Measurements from ENCODE around the gene NIBAN1. TPM values are rescaled to one million over a fixed set of nuclear protein-coding genes. Genes with fewer than 3 reads are reported as not detected.
"Not testable (repeated sequence)": the region's sequence is repeated elsewhere in the genome, so short reads cannot be mapped to it uniquely, and the experiment has no call there.

Gene NIBAN1
- total and polyA plus RNA-seq, 2 donors = 14.3 to 21.4 TPM

DNA sequence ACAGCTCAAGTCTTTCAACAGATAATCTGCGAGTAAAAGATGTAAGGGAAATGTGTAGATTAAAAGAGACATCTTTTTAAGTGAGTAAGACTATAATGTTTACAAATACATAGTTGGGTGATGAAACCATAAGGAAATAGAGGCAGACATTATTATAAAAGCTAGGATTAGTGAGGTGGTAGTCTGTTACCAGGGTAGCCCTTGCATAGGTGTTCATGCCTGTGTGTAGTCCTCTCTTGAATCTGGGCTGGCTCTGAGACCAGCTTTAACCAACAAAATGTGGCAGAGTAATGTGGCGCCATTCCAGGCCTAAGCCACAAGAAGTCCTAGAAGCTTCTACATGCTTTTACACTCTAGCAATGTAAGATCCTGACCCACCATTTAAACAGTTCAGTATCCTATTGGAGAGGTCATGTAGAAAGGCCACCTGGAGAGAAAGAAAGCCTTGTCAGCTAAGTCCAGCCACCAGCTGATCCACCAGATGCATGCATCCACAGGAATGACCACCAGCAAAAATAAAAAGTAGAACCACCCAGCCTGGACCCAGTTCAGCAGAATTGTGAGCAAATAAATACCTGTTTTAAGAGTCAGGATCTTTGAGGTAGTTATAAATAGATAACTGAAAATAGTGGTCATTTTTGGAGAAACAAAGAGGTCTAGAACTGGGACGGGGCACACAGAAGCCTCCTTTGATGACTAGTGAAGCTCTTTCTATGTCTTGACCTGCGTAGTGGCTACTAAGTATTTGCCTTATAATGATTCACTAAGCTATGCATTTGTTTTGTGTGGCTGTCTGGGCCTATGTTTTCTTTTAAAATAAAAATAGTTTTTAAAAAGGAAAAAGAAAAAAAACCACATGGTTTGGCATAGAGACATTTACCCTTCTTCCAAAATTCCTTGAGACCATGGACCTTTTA, 8.1 kb downstream of the NIBAN1 start:
- H3K27ac ChIP-seq (ENCODE audit: low read depth in 1 of 2, low read length in 1 of 2) = no peak overlapping the region
- no peak for DNase-seq (ENCODE audit: low read depth in 6 of 9, low spot score in 9 of 9)
- no peaks in the 10 kb centered on the region for H3K27me3 ChIP-seq (ENCODE audit: control insufficient read depth in 2 of 2, insufficient read depth in 1 of 2, low read length in 1 of 2)
- peaks cover 0 to 3% of the 10 kb centered on the region in 2 donors for H3K36me3 ChIP-seq (ENCODE audit: control insufficient read depth in 2 of 2, insufficient read depth in 2 of 2, low read length in 1 of 2)
- H3K9me3 ChIP-seq (ENCODE audit: control insufficient read depth in 2 of 2, insufficient read depth in 1 of 2, low read length in 1 of 2) = no peaks in the 10 kb centered on the region
- no peak overlapping the region for H3K4me3 ChIP-seq (ENCODE audit: low read length in 2 of 2)
- 85% methylated on average over 4 of the region's 4 CpGs for WGBS
- H3K4me1 ChIP-seq (ENCODE audit: control insufficient read depth in 2 of 2, insufficient read depth in 2 of 2, low read length in 2 of 2) = no peaks in the 10 kb centered on the region

- Histone ChIP-seq H3K27ac (ENCODE audit: low read depth in 1 of 2, low read length in 1 of 2) (no peak overlapping the region), H3K27me3 (ENCODE audit: control insufficient read depth in 2 of 2, insufficient read depth in 1 of 2, low read length in 1 of 2) (no peaks in the 10 kb centered on the region), H3K9me3 (ENCODE audit: control insufficient read depth in 2 of 2, insufficient read depth in 1 of 2, low read length in 1 of 2) (no peaks in the 10 kb centered on the region), H3K4me1 (ENCODE audit: control insufficient read depth in 2 of 2, insufficient read depth in 2 of 2, low read length in 2 of 2) (no peaks in the 10 kb centered on the region), H3K36me3 (ENCODE audit: control insufficient read depth in 2 of 2, insufficient read depth in 2 of 2, low read length in 1 of 2) (peaks cover 0 to 3% of the 10 kb centered on the region in 2 donors), H3K4me3 (ENCODE audit: low read length in 2 of 2) (no peak overlapping the region)
- WGBS = 98% methylated on average over 8 of the region's 8 CpGs
- no peak for DNase-seq (ENCODE audit: low read depth in 6 of 9, low spot score in 9 of 9)
Observed at GRCh38 chr1:184965439-184965838, 8.9 kb downstream of the NIBAN1 start.

GRCh38 chr1:184959626-184960025, 14.7 kb downstream of the NIBAN1 start:
- no peaks in the 10 kb centered on the region for H3K9me3 ChIP-seq (ENCODE audit: control insufficient read depth in 2 of 2, insufficient read depth in 1 of 2, low read length in 1 of 2)
- no peak for DNase-seq (ENCODE audit: low read depth in 6 of 9, low spot score in 9 of 9)
- H3K36me3 ChIP-seq (ENCODE audit: control insufficient read depth in 2 of 2, insufficient read depth in 2 of 2, low read length in 1 of 2) = peaks cover 0 to 3% of the 10 kb centered on the region in 2 donors
- H3K4me1 ChIP-seq (ENCODE audit: control insufficient read depth in 2 of 2, insufficient read depth in 2 of 2, low read length in 2 of 2) = no peaks in the 10 kb centered on the region
- no peak overlapping the region for H3K4me3 ChIP-seq (ENCODE audit: low read length in 2 of 2)
- WGBS = 96% methylated on average over 1 of the region's 1 CpG
- no peak overlapping the region for H3K27ac ChIP-seq (ENCODE audit: low read depth in 1 of 2, low read length in 1 of 2)
- H3K27me3 ChIP-seq (ENCODE audit: control insufficient read depth in 2 of 2, insufficient read depth in 1 of 2, low read length in 1 of 2) = no peaks in the 10 kb centered on the region

DNA sequence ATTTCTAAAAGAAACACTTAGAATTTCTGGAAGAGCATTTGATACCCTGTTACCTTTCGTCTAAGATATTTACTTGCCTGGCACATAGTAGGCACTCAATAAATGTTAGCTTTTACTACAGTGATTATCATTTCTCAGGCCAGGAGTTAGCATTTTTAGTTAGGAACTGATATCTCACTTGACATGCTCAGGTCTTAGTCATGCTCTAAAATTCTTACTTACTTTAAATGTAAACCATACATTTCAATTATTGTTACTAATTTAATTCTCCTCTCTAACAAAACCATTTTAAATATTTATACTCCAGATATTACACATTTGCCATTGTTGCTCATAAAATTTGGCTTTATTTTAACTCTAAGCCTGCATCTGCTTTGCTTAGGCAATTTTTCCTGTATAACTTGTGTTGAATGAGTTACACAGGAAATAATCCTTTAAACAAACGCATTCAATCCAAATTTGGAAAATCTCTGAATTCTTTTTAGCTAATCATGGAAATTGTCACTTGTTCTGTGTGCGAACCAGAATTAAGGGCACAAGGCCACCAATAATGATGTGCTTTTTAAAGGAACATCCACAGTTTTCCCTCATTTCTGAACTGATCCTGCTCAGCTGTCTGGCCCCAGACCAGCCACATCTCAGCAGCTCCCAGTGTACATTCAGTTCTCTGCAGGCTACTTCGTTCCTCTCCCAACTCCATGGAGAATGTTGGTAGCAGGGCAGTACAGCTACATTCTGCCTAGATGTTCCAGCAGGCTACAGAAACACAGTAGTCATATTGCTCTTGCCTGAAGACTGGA, 15.6 kb downstream of the NIBAN1 start:
- DNase-seq (ENCODE audit: low read depth in 6 of 9, low spot score in 9 of 9) = no peak
- 95% methylated on average over 4 of the region's 4 CpGs for WGBS
- H3K9me3 ChIP-seq (ENCODE audit: control insufficient read depth in 2 of 2, insufficient read depth in 1 of 2, low read length in 1 of 2) = no peaks in the 10 kb centered on the region
- no peak overlapping the region for H3K4me3 ChIP-seq (ENCODE audit: low read length in 2 of 2)
- no peaks in the 10 kb centered on the region for H3K4me1 ChIP-seq (ENCODE audit: control insufficient read depth in 2 of 2, insufficient read depth in 2 of 2, low read length in 2 of 2)
- no peaks in the 10 kb centered on the region for H3K27me3 ChIP-seq (ENCODE audit: control insufficient read depth in 2 of 2, insufficient read depth in 1 of 2, low read length in 1 of 2)
- H3K36me3 ChIP-seq (ENCODE audit: control insufficient read depth in 2 of 2, insufficient read depth in 2 of 2, low read length in 1 of 2) = no peaks in the 10 kb centered on the region
- no peak overlapping the region for H3K27ac ChIP-seq (ENCODE audit: low read depth in 1 of 2, low read length in 1 of 2)

- H3K9me3 ChIP-seq (ENCODE audit: control insufficient read depth in 2 of 2, insufficient read depth in 1 of 2, low read length in 1 of 2); H3K27ac ChIP-seq (ENCODE audit: low read depth in 1 of 2, low read length in 1 of 2); DNase-seq (ENCODE audit: low read depth in 6 of 9, low spot score in 9 of 9); H3K27me3 ChIP-seq (ENCODE audit: control insufficient read depth in 2 of 2, insufficient read depth in 1 of 2, low read length in 1 of 2); H3K4me1 ChIP-seq (ENCODE audit: control insufficient read depth in 2 of 2, insufficient read depth in 2 of 2, low read length in 2 of 2); H3K4me3 ChIP-seq (ENCODE audit: low read length in 2 of 2); H3K36me3 ChIP-seq (ENCODE audit: control insufficient read depth in 2 of 2, insufficient read depth in 2 of 2, low read length in 1 of 2): not testable (repeated sequence)
- WGBS = over 99% methylated on average over 2 of the region's 2 CpGs
Observed at GRCh38 chr1:184957901-184958300, 16.4 kb downstream of the NIBAN1 start.

DNA sequence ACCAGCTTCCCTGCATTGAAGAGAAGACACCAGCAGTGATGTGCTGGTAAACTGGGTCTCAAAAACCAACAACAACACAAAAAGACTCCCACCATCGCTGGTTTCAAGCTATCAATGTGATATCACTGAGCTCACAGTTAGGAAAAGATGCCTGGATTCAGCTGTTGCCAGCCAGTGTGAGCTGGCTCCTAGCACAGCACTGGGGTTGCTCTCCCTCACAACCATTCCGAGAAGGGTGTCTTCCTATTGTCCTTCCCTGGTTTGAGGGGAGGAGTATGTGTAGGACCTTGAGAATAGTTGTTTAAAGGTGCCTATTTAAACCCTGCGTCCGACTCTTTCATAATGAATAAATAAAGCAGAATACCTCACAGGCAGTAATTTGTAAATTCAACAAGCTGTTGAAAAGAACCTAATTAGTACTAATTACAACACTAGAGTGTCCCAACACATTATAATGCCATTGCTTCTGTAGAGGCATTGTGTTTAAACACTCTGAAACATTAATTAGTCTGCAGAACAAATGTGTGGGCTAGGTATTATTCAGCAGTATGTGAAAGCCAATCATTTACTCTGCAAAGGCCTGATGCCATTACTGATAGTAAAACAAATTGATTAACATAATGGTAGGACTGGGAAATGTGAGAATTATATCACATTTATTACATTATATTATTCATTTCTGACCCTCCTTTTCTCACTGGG, 17.2 kb downstream of the NIBAN1 start:
- H3K9me3 ChIP-seq (ENCODE audit: control insufficient read depth in 2 of 2, insufficient read depth in 1 of 2, low read length in 1 of 2) = no peaks in the 10 kb centered on the region
- no peak overlapping the region for H3K4me3 ChIP-seq (ENCODE audit: low read length in 2 of 2)
- H3K27me3 ChIP-seq (ENCODE audit: control insufficient read depth in 2 of 2, insufficient read depth in 1 of 2, low read length in 1 of 2) = no peaks in the 10 kb centered on the region
- no peaks in the 10 kb centered on the region for H3K4me1 ChIP-seq (ENCODE audit: control insufficient read depth in 2 of 2, insufficient read depth in 2 of 2, low read length in 2 of 2)
- H3K36me3 ChIP-seq (ENCODE audit: control insufficient read depth in 2 of 2, insufficient read depth in 2 of 2, low read length in 1 of 2) = no peaks in the 10 kb centered on the region
- H3K27ac ChIP-seq (ENCODE audit: low read depth in 1 of 2, low read length in 1 of 2) = no peak overlapping the region
- no peak for DNase-seq (ENCODE audit: low read depth in 6 of 9, low spot score in 9 of 9)
- WGBS = 98% methylated on average over 4 of the region's 4 CpGs

- Histone ChIP-seq H3K36me3 (ENCODE audit: control insufficient read depth in 2 of 2, insufficient read depth in 2 of 2, low read length in 1 of 2) (no peaks in the 10 kb centered on the region), H3K27ac (ENCODE audit: low read depth in 1 of 2, low read length in 1 of 2) (no peak overlapping the region), H3K4me1 (ENCODE audit: control insufficient read depth in 2 of 2, insufficient read depth in 2 of 2, low read length in 2 of 2) (no peaks in the 10 kb centered on the region), H3K4me3 (ENCODE audit: low read length in 2 of 2) (no peak overlapping the region), H3K27me3 (ENCODE audit: control insufficient read depth in 2 of 2, insufficient read depth in 1 of 2, low read length in 1 of 2) (no peaks in the 10 kb centered on the region), H3K9me3 (ENCODE audit: control insufficient read depth in 2 of 2, insufficient read depth in 1 of 2, low read length in 1 of 2) (no peaks in the 10 kb centered on the region)
- 91% methylated on average over 4 of the region's 4 CpGs for WGBS
- no peak for DNase-seq (ENCODE audit: low read depth in 6 of 9, low spot score in 9 of 9)
Observed at GRCh38 chr1:184954232-184954995, 19.9 kb downstream of the NIBAN1 start.

DNA sequence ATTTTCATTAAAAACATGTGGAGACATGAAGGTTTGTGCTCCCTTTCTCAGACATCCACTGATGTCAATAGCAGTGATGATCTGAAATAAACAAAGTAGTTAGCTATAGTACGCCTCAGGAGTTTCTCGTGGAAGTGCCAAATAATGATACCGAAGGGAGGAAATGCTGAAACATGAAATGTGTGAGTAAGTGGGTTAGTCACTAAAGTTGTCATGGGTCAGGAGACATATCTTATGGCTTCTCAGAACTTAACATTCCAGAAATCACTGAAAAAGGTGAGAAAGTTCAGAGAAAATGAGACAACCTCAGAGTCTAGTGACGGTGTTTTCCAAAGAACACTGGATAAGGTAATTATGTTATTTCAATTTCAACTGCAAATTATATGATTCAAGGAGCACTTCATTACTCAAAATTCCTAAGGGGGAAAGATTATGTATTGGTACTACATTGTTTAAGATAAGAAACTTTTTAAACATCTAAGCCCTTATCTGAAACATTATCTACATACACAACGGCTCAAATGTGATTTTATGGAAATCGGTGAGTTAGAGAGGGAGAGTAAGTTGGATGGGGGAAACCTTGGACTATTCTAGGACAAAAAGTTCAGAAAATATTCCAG, 20.6 kb downstream of the NIBAN1 start:
- Histone ChIP-seq H3K9me3 (ENCODE audit: control insufficient read depth in 2 of 2, insufficient read depth in 1 of 2, low read length in 1 of 2) (no peaks in the 10 kb centered on the region), H3K4me3 (ENCODE audit: low read length in 2 of 2) (no peak overlapping the region), H3K4me1 (ENCODE audit: control insufficient read depth in 2 of 2, insufficient read depth in 2 of 2, low read length in 2 of 2) (no peaks in the 10 kb centered on the region), H3K36me3 (ENCODE audit: control insufficient read depth in 2 of 2, insufficient read depth in 2 of 2, low read length in 1 of 2) (no peaks in the 10 kb centered on the region), H3K27me3 (ENCODE audit: control insufficient read depth in 2 of 2, insufficient read depth in 1 of 2, low read length in 1 of 2) (no peaks in the 10 kb centered on the region), H3K27ac (ENCODE audit: low read depth in 1 of 2, low read length in 1 of 2) (no peak overlapping the region)
- WGBS = 86% methylated on average over 6 of the region's 6 CpGs
- no peak for DNase-seq (ENCODE audit: low read depth in 6 of 9, low spot score in 9 of 9)

All from thymus (tissue), 11 donors.